ENCODE data around the gene HLA-B.
"Not testable (repeated sequence)": the region's sequence is repeated elsewhere in the genome, so short reads cannot be mapped to it uniquely, and the experiment has no call there.

Gene HLA-B

GRCh38 chr6:31385041-31385440 is 28.1 kb upstream of the HLA-B start:
- DNase-seq (ENCODE audit: low read depth in 1 of 2, low spot score in 1 of 2), result no peak

DNA sequence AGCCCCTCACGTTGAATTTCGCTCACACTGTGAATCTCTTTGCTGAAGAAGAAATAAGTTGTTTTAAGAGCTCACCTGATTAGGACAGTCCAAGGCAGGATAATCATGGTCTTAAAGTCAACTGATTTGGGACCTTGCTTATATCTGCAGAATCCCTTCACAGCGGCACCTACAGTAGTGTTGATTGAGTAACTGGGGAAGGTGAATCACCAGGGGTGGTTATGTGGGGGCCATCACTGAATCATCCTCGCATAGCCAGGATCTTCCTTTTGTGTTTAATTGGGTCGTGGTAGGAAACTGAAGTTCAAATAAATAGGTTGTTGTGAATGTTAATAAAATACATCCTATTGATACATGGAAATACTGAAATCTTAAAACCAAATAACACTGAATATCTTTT is 26.2 kb upstream of the HLA-B start:
- DNase-seq (ENCODE audit: low read depth in 1 of 2, low spot score in 1 of 2), result no peak

DNA sequence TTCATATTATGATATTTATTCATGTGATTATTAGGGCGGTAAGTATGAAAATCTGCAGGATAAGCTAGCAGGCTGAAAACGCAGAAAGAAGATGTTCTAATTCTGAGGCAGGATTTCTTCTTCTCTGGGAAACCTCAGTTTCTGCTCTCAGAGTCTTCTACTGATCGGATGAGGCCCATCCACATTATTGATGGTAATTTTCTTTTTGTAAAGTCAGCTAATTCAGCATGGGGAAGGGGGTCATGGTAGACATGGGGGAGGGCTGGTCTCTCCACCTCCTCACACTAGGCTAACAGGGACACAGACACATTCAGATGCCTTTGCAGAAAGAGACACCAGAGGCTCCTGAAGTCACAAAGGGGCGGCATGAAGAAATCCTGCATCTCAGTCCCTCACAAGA is 24.7 kb upstream of the HLA-B start:
- no peak for DNase-seq (ENCODE audit: low read depth in 1 of 2, low spot score in 1 of 2)

DNA sequence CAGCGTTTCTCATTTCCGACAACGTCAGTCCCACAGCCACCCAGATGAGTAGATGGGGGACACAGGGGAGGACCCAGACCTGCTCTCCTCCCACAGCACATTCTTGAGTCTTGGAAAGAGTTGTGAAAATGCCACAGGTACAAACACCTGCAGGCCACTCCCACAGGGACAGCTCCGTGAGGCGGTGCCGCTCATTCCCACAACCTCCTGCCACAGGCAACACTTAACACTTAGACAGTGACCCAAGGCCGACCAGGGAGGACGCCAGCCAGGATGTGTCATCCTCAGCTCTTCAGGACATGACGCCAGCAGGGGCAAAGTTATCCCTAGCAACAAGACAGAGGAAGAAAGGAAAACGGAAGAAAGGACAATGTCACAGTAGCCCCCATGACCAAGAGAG is 22.9 kb upstream of the HLA-B start:
- DNase-seq (ENCODE audit: low read depth in 1 of 2, low spot score in 1 of 2), result no peak

DNA sequence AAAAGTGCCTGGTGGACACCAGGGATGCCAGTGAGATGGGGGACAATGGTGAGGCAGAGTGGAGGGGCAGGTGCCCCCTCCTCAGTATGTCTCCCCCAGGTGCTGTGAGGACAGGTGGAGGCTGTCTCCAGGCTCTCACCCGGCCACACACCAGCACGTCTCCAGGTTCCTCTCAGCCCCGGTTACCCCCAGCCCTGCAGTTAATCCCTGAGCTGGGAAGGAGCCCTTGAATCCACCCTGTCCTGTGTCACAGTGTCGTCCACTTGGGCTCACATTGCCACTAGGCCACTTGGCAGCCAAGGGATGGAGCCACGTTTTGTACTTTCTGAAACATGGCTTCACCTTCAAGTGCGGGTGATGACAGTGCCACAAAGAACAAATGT is 21.7 kb upstream of the HLA-B start:
- no peak for DNase-seq (ENCODE audit: low read depth in 1 of 2, low spot score in 1 of 2)

- no peak for DNase-seq (ENCODE audit: low read depth in 1 of 2, low spot score in 1 of 2)
Observed at GRCh38 chr6:31378062-31378720, 21.2 kb upstream of the HLA-B start.

DNA sequence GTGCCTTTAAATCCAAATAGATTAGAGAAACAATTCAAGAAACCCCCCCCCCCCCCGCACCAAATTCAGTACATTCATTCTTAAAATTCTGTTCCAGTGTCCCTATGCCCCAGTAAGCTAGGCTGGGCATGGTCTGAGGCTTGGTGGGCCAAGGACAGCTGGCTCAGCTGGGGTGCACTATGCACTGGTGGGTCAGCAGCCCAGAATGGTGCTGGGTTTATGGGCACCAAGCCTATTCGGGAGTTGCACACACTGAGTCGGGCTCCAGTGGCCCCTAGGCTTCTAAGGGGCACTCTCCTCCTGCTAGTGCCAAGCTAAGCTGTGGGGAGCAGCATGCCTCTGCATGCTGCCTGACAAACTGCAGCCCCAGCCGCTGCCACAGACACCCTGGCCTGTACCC is 20.1 kb upstream of the HLA-B start:
- no peak for DNase-seq (ENCODE audit: low read depth in 1 of 2, low spot score in 1 of 2)

DNA sequence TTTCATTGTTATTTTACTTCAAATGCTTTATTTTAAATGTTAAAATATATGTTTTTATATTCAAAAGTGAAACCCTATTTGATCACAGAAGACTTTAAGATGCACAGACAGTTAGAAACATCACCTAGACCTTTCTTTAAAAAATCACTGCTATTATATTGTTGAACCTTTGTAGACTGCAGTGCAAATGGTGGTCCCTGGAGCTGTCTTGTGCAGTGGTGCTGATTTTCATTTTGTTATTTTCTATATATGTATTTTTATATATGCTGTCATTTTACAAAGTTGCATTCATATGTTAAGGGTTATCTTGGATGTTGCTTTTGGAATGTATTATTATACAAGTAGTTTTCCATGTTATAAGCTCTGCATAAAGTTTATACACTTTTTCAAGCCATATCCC is 18.7 kb upstream of the HLA-B start:
- DNase-seq (ENCODE audit: low read depth in 1 of 2, low spot score in 1 of 2), result no peak

GRCh38 chr6:31374118-31374517 is 17.1 kb upstream of the HLA-B start:
- DNase-seq (ENCODE audit: low read depth in 1 of 2, low spot score in 1 of 2), result not testable (repeated sequence)

- DNase-seq (ENCODE audit: low read depth in 1 of 2, low spot score in 1 of 2), result no peak
Observed at GRCh38 chr6:31368461-31368860, 11.5 kb upstream of the HLA-B start.

- DNase-seq (ENCODE audit: low read depth in 1 of 2, low spot score in 1 of 2), result peak; percentile 78 to 86
Observed at GRCh38 chr6:31366693-31367470, 9.9 kb upstream of the HLA-B start.

GRCh38 chr6:31365864-31366263 is 8.9 kb upstream of the HLA-B start:
- no peak for DNase-seq (ENCODE audit: low read depth in 1 of 2, low spot score in 1 of 2)

GRCh38 chr6:31363811-31364210 is 6.8 kb upstream of the HLA-B start:
- no peak for DNase-seq (ENCODE audit: low read depth in 1 of 2, low spot score in 1 of 2)

GRCh38 chr6:31362751-31363150 is 5.8 kb upstream of the HLA-B start:
- DNase-seq (ENCODE audit: low read depth in 1 of 2, low spot score in 1 of 2), result no peak

- DNase-seq (ENCODE audit: low read depth in 1 of 2, low spot score in 1 of 2), result no peak
Observed at GRCh38 chr6:31359581-31359980, 2.6 kb upstream of the HLA-B start.

- no peak for DNase-seq (ENCODE audit: low read depth in 1 of 2, low spot score in 1 of 2)
Observed at GRCh38 chr6:31358302-31358701, 1.3 kb upstream of the HLA-B start.

DNA sequence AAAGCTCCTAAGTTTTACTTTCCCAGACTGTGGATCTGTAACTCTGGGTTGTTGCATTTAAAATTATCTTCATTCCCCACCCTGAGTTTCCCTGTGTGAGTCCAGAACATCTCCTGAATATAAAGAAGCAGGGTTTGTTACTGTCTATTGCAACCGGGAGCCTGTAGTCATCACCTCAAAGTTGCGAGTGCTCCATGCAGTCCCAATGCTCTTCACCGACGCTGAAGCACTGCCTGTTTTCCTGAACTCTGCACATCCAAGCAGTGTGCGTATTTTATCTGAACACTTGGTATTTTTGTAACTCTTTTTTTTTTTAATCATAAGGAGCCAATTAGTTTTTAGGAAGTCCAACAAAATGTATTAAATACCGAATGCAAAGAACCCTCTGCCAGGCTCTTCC is 907 bp upstream of the HLA-B start:
- no peak for DNase-seq (ENCODE audit: low read depth in 1 of 2, low spot score in 1 of 2)

GRCh38 chr6:31356216-31356945 is 598 bp downstream of the HLA-B start:
- DNase-seq (ENCODE audit: low read depth in 1 of 2, low spot score in 1 of 2), result peak in 1 of 2 donors; percentile 33

DNA sequence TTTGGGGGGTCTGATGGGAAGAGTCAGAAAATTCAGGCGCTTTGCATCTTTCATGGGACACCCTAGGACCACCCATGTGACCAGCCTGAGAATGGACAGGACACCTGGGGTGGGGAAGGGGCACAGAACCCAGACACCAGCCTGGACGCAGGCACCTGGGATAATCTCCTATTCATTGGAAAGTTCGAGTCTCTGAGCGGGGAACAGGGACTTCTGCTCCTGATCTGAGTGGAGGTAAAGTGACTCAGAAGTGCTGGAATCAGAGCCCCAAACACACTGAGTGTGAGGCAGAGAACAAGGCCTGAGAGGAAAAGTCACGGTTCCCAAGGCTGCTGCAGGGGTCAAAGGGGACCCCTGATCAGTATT is 1.4 kb downstream of the HLA-B start:
- no peak for DNase-seq (ENCODE audit: low read depth in 1 of 2, low spot score in 1 of 2)

GRCh38 chr6:31354864-31355582 is 2.0 kb downstream of the HLA-B start:
- DNase-seq (ENCODE audit: low read depth in 1 of 2, low spot score in 1 of 2), result no peak

GRCh38 chr6:31354158-31354863 is 2.7 kb downstream of the HLA-B start:
- no peak for DNase-seq (ENCODE audit: low read depth in 1 of 2, low spot score in 1 of 2)
